K562 (cell line): Measurements from ENCODE around the gene ZBTB25. TPM values are rescaled to one million over a fixed set of nuclear protein-coding genes. Genes with fewer than 3 reads are reported as not detected.

Source experiments
- EGR1 ChIP-seq: fragments of 450-650 bp; conservative IDR thresholded peaks from 2 replicates; pipeline ENCODE4 v1.6.1; 2017; ENCODE audit warnings: mild to moderate bottlenecking
- HMGN3 ChIP-seq: IDR thresholded peaks from 2 replicates; pipeline ENCODE4 v1.6.1; 2011; ENCODE audit warnings: borderline replicate concordance, low read depth, mild to moderate bottlenecking, mixed read lengths, low read length; ENCODE audit not compliant: insufficient read length; ENCODE audit errors: extremely low read depth
- ID3 ChIP-seq, 2 experiments: fragments of 250-450 bp in 1 of 2; fragments of 450-650 bp in 1 of 2; sonication (Bioruptor Pico) in 1 of 2; IDR thresholded peaks; 2 replicates each; pipeline versions ENCODE4 v1.6.1 to v1.8.0; 2016 to 2021; ENCODE audit warnings: mild to moderate bottlenecking in 2 of 2, moderate library complexity in 2 of 2, missing compliant biosample characterization in 1 of 2, missing genetic modification characterization in 1 of 2
- MEIS2 ChIP-seq: fragments of 450-650 bp; IDR thresholded peaks from 2 replicates; pipeline ENCODE4 v1.6.1; 2014; ENCODE audit warnings: mild to moderate bottlenecking; ENCODE audit not compliant: partially characterized antibody
- MNT ChIP-seq, 2 experiments: fragments of 450-650 bp; conservative IDR thresholded peaks; 2 replicates each; pipeline ENCODE4 v1.6.1; 2017; ENCODE audit warnings: mild to moderate bottlenecking in 2 of 2, moderate library complexity in 2 of 2
- SMARCE1 ChIP-seq: fragments of 450-650 bp; IDR thresholded peaks from 2 replicates; pipeline ENCODE4 v1.7.1; 2016; ENCODE audit warnings: mild to moderate bottlenecking
- STAT5A ChIP-seq: IDR thresholded peaks from 2 replicates; pipeline ENCODE4 v1.6.1; 2012; ENCODE audit warnings: low read length, inconsistent platforms, borderline replicate concordance
- TFAP4 ChIP-seq: sonication (generic); formaldehyde crosslinking; IDR thresholded peaks from 2 replicates; pipeline ENCODE4 v1.8.0; 2022; ENCODE audit warnings: missing genetic modification reagents, mild to moderate bottlenecking, moderate library complexity, borderline replicate concordance
- ZNF609 ChIP-seq: sonication (generic); formaldehyde crosslinking; IDR thresholded peaks from 2 replicates; pipeline ENCODE4 v1.8.1; 2023; ENCODE audit warnings: missing genetic modification reagents, mild to moderate bottlenecking, borderline replicate concordance
- ZZZ3 ChIP-seq: fragments of 450-650 bp; IDR thresholded peaks from 2 replicates; pipeline ENCODE4 v1.6.1; 2016; ENCODE audit warnings: antibody characterized with exemption, mild to moderate bottlenecking, moderate library complexity
- polyA plus RNA-seq, 8 experiments: library from polyadenylated mRNA; depleted of rRNA in 4 of 8; stranded (reverse) in 5 of 8; unstranded in 3 of 8; fragments of >200 nt; fragmentation: Nextera tagmentation in 2 of 8; fragmentation: Illumina TruSeq in 1 of 8; extraction: Ambion mirVana in 2 of 8; extraction: Trizol in 1 of 8; gene quantifications; 2 replicates each; pipeline versions ENCODE4 v1.2.1 to v1.2.3, GENCODE V29; 2011 to 2014; ENCODE audit warnings: inconsistent platforms in 1 of 8, missing spikeins in 1 of 8
- total RNA-seq, 7 experiments: library from RNA; depleted of rRNA in 6 of 7; stranded (reverse); fragments of >200 nt in 6 of 7; fragmentation: Illumina TruSeq in 2 of 7; extraction: Trizol in 2 of 7; gene quantifications; 2 replicates each; pipeline versions ENCODE4 v1.2.1 to v1.2.3, GENCODE V29; 2011 to 2021; ENCODE audit warnings: low replicate concordance in 1 of 7
- TF ChIP-seq, protein P1 (sequence below): fragments of 250-450 bp; sonication (Bioruptor Pico); IDR thresholded peaks from 2 replicates; pipeline ENCODE4 v1.8.0; 2021; ENCODE audit warnings: borderline replicate concordance, mild to moderate bottlenecking, moderate library complexity; ENCODE audit not compliant: poor library complexity, severe bottlenecking
- TF ChIP-seq, protein P2 (sequence below): sonication (generic); formaldehyde crosslinking; IDR thresholded peaks from 2 replicates; pipeline ENCODE4 v1.8.0; 2022; ENCODE audit warnings: mild to moderate bottlenecking, missing genetic modification reagents

Gene ZBTB25
- total and polyA plus RNA-seq, 9 of the 15 experiments (the other 6 are each of a cell fraction or from before 2014, with no cell fraction given): 0.61 to 3.9 (median 2.3) TPM

DNA sequence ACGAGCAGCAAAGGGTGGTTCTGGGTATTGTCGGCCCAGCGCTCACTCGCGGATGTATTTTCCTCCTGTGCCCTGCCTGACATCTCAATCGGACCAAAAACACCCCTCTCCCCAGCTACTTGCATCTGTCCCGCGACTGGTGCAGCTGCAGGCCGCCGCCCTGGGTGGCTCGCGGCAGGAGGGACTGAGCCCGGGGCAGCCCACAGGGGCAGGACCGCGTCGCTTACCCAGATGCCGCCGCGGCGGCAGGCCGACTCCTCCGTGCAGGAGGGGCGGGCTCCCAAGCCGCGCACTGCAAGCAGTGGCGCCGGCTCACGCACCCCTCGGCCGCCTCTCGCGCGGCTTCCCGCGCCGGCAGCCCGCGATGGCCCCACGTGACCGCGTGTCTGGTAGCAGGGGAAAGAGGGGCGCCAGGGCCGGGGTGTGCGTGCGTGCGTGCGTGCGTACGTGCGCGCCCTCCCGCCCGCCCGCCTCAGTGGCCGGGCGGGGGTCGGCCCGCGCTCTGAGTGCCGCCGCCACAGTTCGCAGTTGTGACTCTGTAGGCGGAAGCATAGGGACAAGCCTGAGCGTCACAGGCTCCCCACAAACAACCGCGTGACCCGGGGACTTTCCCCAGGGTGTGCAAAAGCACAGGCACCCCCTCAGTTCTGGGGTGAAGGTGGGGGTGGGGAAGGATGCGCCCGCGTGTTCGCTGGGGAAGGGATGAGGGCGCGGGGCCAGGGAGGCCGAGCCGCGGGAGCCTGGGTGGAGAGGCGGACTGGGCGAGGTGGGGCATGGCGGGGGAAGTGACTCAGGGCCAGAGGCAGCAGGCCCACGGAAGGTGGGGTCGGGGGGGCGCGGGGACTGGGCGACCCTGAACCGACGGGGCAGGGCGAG lies at the start of gene ZBTB25 (continued):
- TF ChIP-seq ID3 (CRISPR knock-in tag; IDR thresholded peaks at IDR 0.05): no peak
- TF ChIP-seq ID3 (tag; IDR thresholded peaks at IDR 0.05): no peak
- peak; percentile 27 for TF ChIP-seq HMGN3
- peak; percentile 13 for TF ChIP-seq MEIS2
- peak in 1 of 2 experiments; percentile 49; a peak in 1 of 4 replicates for TF ChIP-seq MNT (conservative IDR thresholded peaks at IDR 0.05)
- no peak for TF ChIP-seq ZNF609 (CRISPR knock-in tag)
- 0 out of 2 replicates have a peak, but pooled peaks have one; percentile 20 for TF ChIP-seq SMARCE1
- no peak for TF ChIP-seq ZZZ3
- TF ChIP-seq, protein P1, sequence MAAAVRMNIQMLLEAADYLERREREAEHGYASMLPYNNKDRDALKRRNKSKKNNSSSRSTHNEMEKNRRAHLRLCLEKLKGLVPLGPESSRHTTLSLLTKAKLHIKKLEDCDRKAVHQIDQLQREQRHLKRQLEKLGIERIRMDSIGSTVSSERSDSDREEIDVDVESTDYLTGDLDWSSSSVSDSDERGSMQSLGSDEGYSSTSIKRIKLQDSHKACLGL (CRISPR knock-in tag): no peak
- TF ChIP-seq, protein P2, sequence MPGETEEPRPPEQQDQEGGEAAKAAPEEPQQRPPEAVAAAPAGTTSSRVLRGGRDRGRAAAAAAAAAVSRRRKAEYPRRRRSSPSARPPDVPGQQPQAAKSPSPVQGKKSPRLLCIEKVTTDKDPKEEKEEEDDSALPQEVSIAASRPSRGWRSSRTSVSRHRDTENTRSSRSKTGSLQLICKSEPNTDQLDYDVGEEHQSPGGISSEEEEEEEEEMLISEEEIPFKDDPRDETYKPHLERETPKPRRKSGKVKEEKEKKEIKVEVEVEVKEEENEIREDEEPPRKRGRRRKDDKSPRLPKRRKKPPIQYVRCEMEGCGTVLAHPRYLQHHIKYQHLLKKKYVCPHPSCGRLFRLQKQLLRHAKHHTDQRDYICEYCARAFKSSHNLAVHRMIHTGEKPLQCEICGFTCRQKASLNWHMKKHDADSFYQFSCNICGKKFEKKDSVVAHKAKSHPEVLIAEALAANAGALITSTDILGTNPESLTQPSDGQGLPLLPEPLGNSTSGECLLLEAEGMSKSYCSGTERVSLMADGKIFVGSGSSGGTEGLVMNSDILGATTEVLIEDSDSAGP (CRISPR knock-in tag): no peak
- TF ChIP-seq TFAP4 (CRISPR knock-in tag): no peak; the same call in 1 of the 2 replicates
- no peak for TF ChIP-seq EGR1
- TF ChIP-seq STAT5A: no peak
